Stimulated activated CD4-positive, alpha-beta T cell treated with anti-CD3 and anti-CD28 coated beads, Interleukin-12 subunit alpha, Interleukin-12 subunit beta, amount 100 ng/mL, for 48 hours (primary cell): ENCODE results near the gene TRIM17.

ENCODE experiments used
- DNase-seq, 3 donors: peaks; one replicate each; pipeline ENCODE4 v3.0.0-alpha.2; 2020; ENCODE audit warnings: low read depth in 2 of 3, low spot score in 1 of 3

The TRIM17 gene

DNA sequence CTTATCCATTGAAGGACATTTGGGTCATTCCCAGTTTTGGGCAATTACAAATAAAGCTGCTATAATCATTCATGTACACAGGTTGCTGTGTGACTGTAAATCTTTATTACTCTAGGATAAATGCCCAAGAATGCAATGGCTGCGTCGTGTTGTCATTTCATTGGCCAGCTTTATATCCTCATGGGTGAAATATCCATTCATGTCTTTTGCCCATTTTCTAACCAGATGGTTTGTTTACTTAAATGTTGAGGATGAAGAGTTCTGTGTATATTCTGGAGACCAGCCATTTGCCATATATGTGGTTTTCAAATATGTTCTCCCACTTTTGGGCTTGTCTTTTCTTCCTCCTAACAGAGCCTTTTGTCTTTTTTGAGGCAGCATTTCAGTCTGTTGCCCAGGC is 35.3 kb downstream of the TRIM17 start:
- no peak for DNase-seq

DNA sequence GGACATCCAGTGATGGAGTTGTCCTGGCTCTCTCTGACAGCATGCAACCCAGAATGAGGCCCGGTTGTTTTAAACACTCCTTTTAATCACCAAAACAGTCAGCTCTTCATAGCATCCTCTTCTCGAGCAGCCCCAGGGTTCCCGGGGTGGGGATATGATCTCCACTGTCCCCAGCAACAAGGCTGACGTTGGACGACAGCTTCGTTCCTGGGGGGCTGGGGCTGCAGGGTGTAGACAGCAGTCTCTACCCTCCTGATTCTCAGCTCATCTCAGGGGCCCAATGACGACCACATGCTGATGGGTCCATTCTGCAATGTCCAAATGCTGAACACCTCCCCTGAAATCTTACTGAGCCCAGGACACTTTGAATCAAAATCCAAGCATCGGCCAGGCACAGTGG is 37.0 kb downstream of the TRIM17 start:
- no peak for DNase-seq

DNA sequence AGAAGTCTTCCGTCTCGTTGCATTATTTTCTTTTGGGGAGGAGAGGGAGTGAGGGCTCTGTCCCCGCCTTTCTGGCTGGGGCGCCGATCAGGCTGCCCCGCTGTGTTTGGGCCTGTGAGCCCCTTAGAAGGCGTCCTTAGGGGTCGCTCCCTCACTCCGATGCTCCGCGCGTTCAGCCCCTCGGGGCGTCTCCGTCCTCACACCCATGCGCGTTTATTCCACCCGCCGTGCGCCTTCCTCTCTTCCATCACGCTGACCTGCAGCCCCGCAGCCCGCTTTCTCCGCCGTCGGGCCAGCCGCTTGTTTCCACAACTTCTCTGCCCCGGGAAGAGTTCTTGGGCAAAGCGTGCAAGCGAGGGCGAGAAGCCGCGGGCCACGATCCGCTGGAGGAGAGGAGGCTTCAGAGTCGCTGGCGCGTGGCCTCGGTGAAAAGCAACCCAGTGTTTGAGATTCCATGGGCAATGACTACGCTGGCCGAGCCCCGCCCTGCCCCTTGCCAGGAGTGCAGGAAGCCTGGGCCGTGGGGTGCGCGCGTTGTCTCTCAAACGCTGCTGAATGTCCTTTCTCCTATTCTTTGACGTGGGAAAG is 37.7 kb downstream of the TRIM17 start:
- DNase-seq = no peak

DNA sequence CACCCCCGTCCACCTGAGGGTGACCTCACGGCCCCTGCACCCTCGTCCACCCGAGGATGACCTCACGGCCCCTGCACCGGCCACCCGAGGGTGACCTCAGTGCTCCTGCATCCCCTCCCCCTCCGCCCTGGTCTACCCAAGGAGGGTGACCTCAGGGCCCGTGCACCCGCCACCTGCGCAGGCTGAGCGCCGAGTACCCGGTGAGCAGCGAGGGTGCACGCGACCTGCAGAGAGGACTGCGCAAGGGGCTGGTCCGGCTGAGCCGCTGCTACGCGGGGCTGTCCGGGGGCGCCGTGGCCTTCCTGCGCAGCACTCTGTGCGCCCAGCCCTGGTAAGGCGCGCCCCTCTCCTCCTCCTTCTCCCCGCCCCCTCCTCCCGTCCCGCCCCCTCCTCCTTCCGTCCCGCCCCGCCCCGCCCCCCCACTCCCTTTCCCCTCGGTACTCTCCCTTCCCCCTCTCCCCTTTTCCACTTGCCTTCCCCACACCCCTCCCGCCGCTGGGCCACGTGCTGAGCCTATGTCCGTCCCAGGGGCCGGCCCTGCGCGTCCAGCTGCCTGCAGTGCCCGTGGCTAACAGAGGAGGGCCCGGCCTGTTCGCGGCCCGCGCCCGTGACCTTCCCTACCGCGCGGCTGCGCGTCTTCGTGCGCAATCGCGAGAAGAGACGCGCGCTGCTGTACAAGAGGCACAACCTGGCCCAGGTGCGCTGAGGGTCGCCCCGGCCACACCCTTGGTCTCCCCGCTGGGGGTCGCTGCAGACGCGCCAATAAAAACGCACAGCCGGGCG is 38.4 kb downstream of the TRIM17 start:
- peak; percentile 39 to 49 (median 42) for DNase-seq

DNA sequence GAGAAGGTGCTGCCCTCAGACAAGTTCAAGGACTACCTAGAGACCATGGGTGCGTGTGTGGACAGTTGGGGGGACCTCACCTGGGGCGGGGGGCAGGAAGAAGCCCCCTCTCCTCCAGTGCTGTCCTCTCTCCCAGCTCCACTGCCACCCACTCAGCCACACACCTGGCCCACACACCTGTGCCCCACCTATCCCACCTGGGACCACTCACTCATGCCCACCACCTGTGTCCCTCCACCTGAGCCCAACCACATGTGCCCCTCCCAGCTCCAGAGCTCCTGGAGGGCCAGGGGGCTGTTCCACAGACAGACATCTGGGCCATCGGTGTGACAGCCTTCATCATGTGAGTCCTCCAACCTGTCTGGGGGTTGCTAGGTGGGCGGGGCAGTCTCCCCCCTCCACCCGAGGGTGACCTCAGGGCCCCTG is 39.0 kb downstream of the TRIM17 start:
- DNase-seq = no peak

DNA sequence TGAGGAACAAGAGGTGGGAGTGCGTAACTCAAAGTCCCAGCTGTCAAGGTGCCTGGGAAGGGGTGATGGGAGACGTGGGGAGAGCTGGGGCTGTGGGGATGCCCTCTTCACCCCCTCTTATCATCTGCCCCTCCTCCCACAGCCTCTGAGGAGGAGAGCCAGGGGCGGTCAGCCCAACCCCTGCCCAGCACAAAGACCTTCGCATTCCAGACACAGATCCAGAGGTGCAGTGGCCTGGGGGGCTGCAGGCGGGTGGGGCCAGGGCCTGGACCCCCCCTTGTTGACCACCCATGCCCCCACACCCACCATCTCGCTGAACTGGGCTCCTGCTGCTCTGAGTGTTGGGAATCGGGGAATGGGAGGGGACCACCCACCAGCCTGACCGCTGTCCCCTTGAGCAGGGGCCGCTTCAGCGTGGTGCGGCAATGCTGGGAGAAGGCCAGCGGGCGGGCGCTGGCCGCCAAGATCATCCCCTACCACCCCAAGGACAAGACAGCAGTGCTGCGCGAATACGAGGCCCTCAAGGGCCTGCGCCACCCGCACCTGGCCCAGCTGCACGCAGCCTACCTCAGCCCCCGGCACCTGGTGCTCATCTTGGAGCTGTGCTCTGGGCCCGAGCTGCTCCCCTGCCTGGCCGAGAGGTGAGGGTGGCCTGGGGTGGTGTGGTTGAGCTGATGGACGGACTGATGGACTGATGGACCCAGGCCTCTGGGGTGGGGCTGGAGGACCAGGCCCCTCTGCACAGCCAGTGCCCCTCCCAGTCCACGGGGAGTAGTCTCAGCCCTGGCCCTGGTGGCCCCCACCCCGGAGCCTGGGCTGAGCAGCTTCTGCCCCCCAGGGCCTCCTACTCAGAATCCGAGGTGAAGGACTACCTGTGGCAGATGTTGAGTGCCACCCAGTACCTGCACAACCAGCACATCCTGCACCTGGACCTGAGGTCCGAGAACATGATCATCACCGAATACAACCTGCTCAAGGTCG is 39.7 kb downstream of the TRIM17 start:
- DNase-seq = no peak

DNA sequence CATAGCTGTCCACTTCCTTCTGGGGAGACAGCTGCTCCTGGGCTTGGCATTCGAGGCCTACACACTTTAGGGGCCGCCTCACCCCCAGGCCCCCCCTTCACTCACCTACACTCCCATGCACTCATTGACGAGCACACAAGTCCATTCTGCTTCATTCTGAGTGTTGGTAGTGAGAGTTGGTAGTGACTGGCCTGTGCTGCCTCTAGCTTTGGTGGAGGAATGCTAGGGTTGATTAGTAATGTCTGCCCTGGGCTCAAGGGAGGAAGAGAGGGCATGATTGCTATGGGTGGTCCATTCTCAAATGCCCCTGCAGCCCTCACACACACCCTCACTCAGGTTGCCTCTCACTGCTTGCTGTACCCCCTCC is 40.4 kb downstream of the TRIM17 start:
- no peak for DNase-seq

DNA sequence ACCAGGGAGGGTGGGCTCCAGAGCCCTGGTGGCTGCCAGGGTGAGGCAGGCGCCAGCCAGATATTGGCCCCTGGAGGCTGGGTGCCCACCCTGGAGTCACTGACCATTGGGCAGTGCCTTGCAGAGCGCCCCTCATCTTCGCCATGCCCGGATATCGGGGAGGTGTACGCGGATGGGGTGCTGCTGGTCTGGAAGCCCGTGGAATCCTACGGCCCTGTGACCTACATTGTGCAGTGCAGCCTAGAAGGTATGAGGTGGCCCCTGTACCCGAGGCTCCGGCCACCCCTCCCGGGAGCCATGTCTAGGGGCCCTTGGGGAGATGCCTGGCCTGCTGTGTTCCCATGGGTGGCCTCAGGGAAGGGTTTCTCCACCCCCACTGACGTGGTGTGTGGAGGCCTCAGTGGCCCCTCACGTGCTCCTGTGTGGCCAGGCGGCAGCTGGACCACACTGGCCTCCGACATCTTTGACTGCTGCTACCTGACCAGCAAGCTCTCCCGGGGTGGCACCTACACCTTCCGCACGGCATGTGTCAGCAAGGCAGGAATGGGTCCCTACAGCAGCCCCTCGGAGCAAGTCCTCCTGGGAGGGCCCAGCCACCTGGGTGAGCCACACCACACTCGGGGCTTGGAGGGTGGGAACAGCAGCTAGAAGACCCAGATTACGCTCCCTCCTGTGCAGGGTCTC is 40.9 kb downstream of the TRIM17 start:
- no peak for DNase-seq

DNA sequence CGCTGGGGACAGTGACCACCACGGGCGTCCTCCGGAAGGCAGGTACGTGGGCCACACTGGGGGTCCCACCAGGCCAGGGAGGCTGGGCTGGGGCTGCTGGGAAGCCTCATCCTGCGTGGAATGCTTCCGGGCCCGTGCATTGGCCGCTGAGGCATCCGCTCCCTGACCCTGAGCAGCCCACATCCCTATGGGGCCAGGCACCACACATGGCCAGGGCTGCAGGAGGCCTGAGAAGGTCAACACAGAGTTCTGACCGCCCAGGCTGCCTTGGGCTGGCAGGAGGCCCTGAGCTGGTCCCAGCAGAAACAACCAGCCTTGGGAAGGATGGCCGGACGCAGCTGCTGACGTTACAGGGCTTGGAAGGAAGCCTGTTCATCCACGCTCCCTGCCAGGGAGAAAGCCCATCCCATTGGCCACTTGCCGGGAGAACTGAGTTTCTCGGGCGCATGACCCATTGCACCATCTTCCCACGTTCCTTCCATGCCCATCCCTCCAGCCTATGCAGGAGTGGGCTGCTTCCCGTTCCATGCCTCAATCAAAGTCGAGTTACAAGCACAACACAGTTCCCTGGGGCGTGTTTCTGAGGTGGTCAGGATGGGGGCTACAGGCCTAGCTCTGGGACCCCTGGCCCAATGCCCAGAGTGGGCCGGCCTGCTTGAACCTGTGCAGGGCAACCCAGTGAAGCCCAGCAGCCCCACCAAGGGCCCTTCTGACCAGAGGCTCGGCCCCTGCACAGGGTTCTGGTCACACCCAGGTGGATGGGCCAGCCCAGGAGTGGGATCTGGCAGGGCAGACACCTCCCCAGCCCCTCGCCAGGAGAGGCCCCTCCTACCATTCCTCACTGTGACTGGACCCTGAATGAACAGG is 41.7 kb downstream of the TRIM17 start:
- DNase-seq = no peak

DNA sequence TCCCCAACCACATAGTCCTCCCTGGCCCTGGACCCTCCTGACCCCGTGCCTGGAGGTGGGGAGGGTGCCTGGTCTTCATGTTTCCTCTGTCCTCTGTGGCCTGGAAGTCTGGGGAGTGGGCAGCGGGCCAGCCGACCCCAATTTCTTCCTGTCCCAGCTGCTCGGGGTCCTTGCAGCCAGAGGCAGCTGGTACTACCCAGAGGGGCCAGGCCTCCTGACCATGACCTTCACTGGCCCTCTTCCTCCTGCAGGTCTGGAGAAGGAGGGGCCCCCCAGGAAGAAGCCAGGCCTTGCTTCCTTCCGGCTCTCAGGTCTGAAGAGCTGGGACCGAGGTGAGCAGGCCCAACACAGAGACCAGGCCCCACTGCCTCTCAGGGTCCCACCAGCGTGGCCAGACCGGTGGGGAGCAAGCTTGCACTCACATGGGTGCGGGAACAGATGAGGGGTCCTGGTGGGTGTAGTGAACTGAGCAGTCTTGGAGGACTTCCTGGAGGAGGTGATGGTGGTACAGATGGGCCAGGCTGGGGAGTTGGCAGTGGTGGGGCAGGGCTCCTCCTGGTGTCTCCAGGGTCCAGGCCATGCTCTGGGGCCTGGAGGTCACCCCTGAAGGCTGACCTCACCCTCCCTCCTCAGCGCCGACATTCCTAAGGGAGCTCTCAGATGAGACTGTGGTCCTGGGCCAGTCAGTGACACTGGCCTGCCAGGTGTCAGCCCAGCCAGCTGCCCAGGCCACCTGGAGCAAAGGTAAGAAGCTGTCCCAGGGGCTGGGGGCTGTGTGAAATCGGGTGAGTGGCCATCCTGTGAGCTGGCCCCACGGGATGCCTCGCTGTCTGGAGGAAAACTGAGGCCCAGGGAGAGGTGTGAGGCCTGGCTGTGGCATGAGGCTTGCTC is 42.7 kb downstream of the TRIM17 start:
- no peak for DNase-seq

DNA sequence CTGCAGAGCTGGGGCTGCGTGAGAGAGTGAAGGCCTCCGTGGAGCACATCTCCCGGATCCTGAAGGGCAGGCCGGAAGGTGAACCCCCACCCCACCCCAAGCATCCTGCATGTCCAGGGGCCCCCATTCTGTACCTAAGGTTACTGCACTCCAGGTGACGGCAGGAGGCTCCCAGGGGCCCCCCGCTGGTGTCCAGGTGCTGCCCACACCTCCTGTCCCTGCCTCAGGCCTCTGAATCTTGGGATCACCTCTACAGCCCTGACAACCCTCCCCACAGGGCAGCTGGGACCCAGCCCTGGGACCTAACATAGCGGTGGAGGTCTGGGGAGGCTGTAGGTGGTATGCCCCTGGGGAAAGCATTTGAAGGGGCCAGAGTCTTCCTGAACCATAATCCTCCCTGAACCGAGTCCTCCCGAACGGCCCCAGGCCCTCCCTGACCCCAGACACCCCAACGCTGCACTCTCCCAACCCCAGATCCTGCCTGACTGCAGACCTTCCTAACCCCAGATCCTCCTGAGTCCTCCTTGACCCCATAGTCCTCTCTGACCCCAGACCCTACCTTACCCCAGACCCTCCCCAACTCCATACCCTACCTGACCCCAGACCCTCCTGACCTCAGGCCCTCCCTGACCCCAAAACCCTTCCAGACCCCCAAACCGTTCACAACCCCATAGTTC is 43.5 kb downstream of the TRIM17 start:
- DNase-seq = no peak

DNA sequence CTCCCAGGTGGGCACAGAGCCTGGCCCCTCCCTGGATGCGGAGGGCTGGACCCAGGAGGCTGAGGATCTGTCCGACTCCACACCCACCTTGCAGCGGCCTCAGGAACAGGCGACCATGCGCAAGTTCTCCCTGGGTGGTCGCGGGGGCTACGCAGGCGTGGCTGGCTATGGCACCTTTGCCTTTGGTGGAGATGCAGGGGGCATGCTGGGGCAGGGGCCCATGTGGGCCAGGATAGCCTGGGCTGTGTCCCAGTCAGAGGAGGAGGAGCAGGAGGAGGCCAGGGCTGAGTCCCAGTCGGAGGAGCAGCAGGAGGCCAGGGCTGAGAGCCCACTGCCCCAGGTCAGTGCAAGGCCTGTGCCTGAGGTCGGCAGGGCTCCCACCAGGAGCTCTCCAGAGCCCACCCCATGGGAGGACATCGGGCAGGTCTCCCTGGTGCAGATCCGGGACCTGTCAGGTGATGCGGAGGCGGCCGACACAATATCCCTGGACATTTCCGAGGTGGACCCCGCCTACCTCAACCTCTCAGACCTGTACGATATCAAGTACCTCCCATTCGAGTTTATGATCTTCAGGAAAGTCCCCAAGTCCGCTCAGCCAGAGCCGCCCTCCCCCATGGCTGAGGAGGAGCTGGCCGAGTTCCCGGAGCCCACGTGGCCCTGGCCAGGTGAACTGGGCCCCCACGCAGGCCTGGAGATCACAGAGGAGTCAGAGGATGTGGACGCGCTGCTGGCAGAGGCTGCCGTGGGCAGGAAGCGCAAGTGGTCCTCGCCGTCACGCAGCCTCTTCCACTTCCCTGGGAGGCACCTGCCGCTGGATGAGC is 44.3 kb downstream of the TRIM17 start:
- DNase-seq = no peak

DNA sequence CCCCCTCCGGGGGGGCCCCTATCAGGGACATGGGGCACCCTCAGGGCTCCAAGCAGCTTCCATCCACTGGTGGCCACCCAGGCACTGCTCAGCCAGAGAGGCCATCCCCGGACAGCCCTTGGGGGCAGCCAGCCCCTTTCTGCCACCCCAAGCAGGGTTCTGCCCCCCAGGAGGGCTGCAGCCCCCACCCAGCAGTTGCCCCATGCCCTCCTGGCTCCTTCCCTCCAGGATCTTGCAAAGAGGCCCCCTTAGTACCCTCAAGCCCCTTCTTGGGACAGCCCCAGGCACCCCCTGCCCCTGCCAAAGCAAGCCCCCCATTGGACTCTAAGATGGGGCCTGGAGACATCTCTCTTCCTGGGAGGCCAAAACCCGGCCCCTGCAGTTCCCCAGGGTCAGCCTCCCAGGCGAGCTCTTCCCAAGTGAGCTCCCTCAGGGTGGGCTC is 44.9 kb downstream of the TRIM17 start:
- DNase-seq = no peak

DNA sequence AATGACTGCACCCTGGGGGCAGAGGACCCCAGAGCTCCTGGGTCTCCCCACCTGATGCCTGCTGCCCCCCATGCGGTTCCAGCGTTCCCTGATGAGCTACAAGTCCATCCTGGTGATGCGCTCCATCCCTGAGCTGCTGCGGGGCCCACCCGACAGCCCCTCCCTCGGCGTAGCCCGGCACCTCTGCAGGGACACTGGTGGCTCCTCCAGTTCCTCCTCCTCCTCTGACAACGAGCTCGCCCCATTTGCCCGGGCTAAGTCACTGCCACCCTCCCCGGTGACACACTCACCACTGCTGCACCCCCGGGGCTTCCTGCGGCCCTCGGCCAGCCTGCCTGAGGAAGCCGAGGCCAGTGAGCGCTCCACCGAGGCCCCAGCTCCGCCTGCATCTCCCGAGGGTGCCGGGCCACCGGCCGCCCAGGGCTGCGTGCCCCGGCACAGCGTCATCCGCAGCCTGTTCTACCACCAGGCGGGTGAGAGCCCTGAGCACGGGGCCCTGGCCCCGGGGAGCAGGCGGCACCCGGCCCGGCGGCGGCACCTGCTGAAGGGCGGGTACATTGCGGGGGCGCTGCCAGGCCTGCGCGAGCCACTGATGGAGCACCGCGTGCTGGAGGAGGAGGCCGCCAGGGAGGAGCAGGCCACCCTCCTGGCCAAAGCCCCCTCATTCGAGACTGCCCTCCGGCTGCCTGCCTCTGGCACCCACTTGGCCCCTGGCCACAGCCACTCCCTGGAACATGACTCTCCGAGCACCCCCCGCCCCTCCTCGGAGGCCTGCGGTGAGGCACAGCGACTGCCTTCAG is 45.5 kb downstream of the TRIM17 start:
- no peak for DNase-seq

DNA sequence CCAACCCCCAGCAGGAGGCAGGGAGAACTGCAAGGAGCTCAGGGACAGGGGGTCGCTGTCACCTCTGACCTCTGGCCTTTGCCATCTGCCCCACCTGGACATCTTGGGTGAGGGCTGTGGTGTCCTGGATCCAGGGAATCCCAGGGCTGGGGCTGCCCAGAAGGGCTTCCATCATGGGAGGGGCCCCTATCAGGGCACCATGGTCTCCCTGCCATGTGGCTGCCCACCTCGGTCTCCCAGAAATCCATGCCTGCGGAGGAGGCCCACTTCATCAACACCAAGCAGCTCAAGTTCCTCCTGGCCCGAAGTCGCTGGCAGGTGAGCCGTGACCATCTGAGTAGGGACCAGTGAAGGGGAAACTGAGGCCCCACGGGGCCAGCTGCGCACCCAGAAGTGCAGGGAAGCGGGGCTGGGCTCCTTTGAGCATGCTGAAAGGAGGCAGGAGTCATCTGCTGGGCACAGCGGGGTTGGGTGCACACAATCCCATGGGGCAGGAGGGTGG is 46.2 kb downstream of the TRIM17 start:
- DNase-seq = no peak

DNA sequence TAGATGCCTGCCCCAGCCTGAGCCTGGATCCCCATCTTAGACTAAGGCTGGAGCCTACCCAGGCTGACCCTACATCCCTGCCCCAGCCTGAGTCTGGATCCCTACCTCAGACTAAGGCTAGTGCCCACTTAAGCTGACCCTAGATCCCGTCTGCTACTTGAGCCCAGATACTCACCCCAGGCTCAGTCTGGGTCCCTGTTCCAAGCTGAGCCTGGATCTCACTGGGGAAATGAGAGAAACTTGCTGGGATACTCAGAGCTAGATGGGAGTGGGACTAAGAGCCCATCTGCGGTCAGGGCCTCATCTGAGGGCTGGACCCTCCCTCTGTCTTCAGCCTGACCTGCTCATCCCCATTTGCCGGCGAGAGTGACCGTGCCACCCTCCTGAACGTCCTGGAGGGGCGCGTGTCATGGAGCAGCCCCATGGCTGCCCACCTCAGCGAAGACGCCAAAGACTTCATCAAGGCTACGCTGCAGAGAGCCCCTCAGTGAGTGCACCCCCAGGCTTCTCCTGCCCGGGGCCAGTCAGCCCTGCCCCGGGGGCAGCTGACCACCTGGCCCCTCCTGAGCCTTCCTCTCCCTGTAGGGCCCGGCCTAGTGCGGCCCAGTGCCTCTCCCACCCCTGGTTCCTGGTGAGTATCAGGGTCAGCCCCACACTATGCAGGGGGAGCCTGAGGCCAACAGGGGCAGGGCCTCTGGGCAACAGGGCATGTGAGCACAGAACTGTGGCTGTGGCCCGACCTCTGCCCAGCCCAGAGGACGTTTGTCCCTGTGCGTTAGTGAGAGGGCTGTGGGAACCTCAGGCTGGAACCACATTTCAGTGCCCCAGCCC is 46.8 kb downstream of the TRIM17 start:
- no peak for DNase-seq
